Tibial nerve (tissue), 4 donors: ENCODE results near the gene LIMS1. TPM values are rescaled to one million over a fixed set of nuclear protein-coding genes. Genes with fewer than 3 reads are reported as not detected.
"Not testable (repeated sequence)": the region's sequence is repeated elsewhere in the genome, so short reads cannot be mapped to it uniquely, and the experiment has no call there.

Experiments used
- DNase-seq, 2 donors: peaks; one replicate each; pipeline ENCODE4 v3.0.0-alpha.2; 2019; ENCODE audit warnings: low spot score in 2 of 2
- H3K27ac ChIP-seq, 4 donors: fragments of 200-600 bp; sonication (generic) in 3 of 4; one replicate each; pipeline ENCODE4 v1.5.1; 2017 to 2019; ENCODE audit warnings: mild to moderate bottlenecking in 1 of 4
- H3K27me3 ChIP-seq, 2 donors: fragments of 200-600 bp; sonication (generic) in 1 of 2; one replicate each; pipeline versions ENCODE4 v1.5.1 to v1.6.0; 2017 to 2019
- H3K36me3 ChIP-seq, 3 donors: fragments of 200-600 bp; sonication (generic); one replicate each; pipeline ENCODE4 v1.5.1; 2018 to 2019
- H3K4me1 ChIP-seq, 4 donors: fragments of 200-600 bp; sonication (generic) in 3 of 4; one replicate each; pipeline ENCODE4 v1.5.1; 2017 to 2019
- H3K4me3 ChIP-seq, 4 donors: fragments of 200-600 bp; sonication (generic) in 3 of 4; one replicate each; pipeline ENCODE4 v1.5.1; 2017 to 2019; ENCODE audit warnings: mild to moderate bottlenecking in 1 of 4, moderate library complexity in 1 of 4
- H3K9me3 ChIP-seq, 4 donors: fragments of 200-600 bp; sonication (generic) in 3 of 4; one replicate each; pipeline ENCODE4 v1.5.1; 2017 to 2019
- EP300 ChIP-seq, 2 donors: sonication (generic); formaldehyde crosslinking; IDR thresholded peaks; one replicate each; pipeline ENCODE4 v1.6.1; 2017; ENCODE audit warnings: antibody characterized with exemption in 2 of 2, mild to moderate bottlenecking in 1 of 2
- POLR2A ChIP-seq, 2 donors: fragments of 450-650 bp; IDR thresholded peaks; one replicate each; pipeline ENCODE4 v1.6.1; 2017; ENCODE audit warnings: antibody characterized with exemption in 2 of 2, mild to moderate bottlenecking in 2 of 2, moderate library complexity in 2 of 2
- WGBS, 2 donors: methylation state at CpG; one replicate each; pipeline ENCODE4 v1.1.5; 2018; 5-methylcytosine and 5-hydroxymethylcytosine counted together
- small RNA-seq: library from RNA; depleted of rRNA; stranded (forward); fragments of <200 nt; gene quantifications from one replicate; pipeline ENCODE3, GENCODE V24; 2016
- total RNA-seq, 4 donors: library from RNA; depleted of rRNA; stranded (reverse); fragments of >200 nt; gene quantifications; one replicate each; pipeline ENCODE4 v1.1.0, GENCODE V29; 2016
- TF ChIP-seq, protein P1 (sequence below), 5 experiments: fragments of 200-600 bp in 3 of 5; fragments of 450-650 bp in 2 of 5; sonication (generic) in 3 of 5; IDR thresholded peaks; one replicate each; pipeline ENCODE4 v1.5.1; 2016 to 2019; ENCODE audit warnings: antibody characterized with exemption in 5 of 5, mild to moderate bottlenecking in 3 of 5, moderate library complexity in 2 of 5

The LIMS1 gene
- total RNA-seq, 4 donors from 2014 or later: 33.7 to 86.3 (median 49.2) TPM

DNA sequence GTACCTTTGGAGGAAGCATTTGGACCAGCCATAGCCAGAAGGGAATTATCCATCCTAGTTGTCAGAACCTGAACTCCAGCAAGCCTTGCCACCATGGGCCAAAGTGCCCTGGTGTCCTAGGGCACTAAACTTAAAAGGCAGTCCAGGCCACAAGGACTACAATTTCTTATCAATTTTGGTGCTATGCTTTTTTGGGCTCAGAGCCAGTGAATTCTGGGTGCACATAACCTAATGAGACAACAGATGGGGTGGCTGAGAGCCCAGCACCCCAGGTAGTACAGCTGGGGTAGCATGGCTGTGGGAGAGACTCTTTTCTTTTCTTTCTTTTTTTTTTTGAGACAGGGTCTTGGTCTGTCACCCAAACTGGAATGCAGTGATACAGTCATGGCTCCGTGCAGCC lies 170.6 kb downstream of the LIMS1 start:
- no peaks in the 10 kb centered on the region for H3K27me3 ChIP-seq
- no peak overlapping the region for H3K27ac ChIP-seq
- TF ChIP-seq, protein P1, sequence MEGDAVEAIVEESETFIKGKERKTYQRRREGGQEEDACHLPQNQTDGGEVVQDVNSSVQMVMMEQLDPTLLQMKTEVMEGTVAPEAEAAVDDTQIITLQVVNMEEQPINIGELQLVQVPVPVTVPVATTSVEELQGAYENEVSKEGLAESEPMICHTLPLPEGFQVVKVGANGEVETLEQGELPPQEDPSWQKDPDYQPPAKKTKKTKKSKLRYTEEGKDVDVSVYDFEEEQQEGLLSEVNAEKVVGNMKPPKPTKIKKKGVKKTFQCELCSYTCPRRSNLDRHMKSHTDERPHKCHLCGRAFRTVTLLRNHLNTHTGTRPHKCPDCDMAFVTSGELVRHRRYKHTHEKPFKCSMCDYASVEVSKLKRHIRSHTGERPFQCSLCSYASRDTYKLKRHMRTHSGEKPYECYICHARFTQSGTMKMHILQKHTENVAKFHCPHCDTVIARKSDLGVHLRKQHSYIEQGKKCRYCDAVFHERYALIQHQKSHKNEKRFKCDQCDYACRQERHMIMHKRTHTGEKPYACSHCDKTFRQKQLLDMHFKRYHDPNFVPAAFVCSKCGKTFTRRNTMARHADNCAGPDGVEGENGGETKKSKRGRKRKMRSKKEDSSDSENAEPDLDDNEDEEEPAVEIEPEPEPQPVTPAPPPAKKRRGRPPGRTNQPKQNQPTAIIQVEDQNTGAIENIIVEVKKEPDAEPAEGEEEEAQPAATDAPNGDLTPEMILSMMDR (IDR thresholded peaks at IDR 0.05): no peak
- TF ChIP-seq EP300 (IDR thresholded peaks at IDR 0.05): no peak
- no peak for TF ChIP-seq POLR2A (IDR thresholded peaks at IDR 0.05)
- H3K9me3 ChIP-seq: peaks cover 0 to 32% (median 0%) of the 10 kb centered on the region in 4 donors
- no peaks in the 10 kb centered on the region for H3K4me1 ChIP-seq
- no peaks in the 10 kb centered on the region for H3K36me3 ChIP-seq
- 90 to 91% methylated on average over 1 of the region's 1 CpG for WGBS, 2 donors
- no peak for DNase-seq
- no peak overlapping the region for H3K4me3 ChIP-seq

DNA sequence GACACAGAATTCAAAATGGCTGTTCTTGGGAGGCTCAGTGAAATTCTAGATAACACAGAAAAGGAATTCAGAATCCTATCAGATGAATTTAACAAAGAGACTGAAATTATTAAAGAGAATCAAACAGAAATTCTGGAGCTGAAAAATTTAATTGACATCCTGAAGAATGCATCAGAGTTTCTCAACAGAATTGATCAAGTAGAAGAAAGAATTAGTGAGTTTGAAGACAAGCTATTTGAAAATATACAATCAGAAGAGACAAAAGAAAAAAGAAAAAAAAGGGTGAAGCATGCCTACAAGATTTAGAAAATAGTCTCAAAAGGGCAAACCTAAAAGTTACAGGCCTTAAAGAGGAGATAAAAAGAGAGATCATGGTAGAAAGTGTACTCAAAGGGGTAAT lies 173.0 kb downstream of the LIMS1 start:
- Histone ChIP-seq H3K4me1 (no peaks in the 10 kb centered on the region), H3K36me3 (no peaks in the 10 kb centered on the region)

DNA sequence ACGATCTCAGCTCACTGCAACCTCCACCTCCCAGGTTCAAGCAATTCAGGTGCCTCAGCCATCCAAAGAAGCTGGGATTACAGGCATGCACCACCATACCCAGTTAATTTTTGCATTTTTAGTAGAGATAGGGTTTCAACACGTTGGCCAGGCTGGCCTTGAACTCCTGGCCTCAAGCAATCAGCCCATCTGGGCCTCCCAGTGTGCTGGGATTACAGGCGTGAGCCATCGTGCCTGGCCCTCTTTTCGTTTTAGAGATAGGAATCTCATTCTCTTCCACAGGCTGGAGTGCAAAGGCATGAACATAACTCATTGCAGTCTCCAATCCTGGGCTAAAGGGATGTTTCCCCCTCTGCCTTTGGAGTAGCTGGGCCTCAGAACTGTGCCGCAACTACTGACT lies 182.7 kb downstream of the LIMS1 start:
- H3K4me1 ChIP-seq: peaks cover 0 to 21% (median 6%) of the 10 kb centered on the region in 4 donors
- WGBS, 2 donors: 73 to 80% methylated on average over 6 of the region's 6 CpGs
- H3K4me3 ChIP-seq, H3K27ac ChIP-seq, H3K27me3 ChIP-seq, DNase-seq, H3K9me3 ChIP-seq, H3K36me3 ChIP-seq: not testable (repeated sequence)

More for the DNA sequence above, 173.0 kb downstream of the LIMS1 start:
- peaks cover 0 to 34% (median 0%) of the 10 kb centered on the region in 4 donors for H3K9me3 ChIP-seq
- no peaks in the 10 kb centered on the region for H3K27me3 ChIP-seq
- H3K27ac ChIP-seq: no peak overlapping the region
- TF ChIP-seq POLR2A (IDR thresholded peaks at IDR 0.05): no peak
- TF ChIP-seq, protein P1 (IDR thresholded peaks at IDR 0.05): no peak
- no peak overlapping the region for H3K4me3 ChIP-seq
- no peak for DNase-seq

DNA sequence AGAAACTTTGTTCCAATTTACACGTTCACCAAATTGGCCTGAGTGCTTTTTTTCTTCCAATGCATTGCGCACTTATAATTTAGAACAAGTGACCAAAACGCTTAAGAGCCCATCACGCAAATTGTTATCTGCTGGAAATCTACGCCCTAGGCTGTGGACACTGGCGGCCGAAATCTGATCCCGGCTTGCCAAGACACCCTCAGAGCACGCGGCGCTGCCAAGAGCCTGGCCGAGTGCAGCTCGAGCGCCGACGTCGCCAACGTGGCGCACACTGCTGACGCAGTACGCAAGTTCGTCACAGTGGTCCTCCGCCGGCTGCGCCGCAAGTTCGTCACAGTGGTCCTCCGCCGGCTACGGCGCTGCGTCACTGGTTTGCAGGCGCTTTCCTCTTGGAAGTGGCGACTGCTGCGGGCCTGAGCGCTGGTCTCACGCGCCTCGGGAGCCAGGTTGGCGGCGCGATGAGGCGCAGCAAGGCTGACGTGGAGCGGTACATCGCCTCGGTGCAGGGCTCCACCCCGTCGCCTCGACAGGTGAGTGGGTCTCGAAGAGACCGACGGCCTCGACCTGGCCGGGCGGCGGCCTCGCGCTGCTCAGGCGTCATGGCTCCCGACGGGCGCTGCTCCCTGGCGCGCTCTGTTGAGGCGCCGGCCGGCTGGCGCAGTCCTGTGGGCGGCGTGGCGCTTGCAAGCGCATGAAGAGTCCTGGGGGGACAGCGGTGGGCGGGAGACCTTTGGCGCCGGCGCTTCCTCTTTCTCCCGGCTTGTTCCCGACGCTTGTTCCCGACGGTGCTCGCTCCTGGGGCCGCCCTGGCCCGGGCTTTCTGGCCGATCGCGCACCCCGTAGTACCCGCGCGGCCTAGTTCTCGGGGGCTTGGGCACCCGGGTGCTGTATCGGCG lies 185.1 kb downstream of the LIMS1 start, which contains the start of gene RANBP2:
Gene RANBP2, plus strand, starts transcription at position 334 of the 896 bp plus-strand sequence. Its CDS starts 125 bp downstream, at position 459.
- Histone ChIP-seq H3K4me3 (peak within 1 kb of the TSS; percentile 60 to 97 (median 92)), H3K27ac (peak within 1 kb of the TSS; percentile 89 to 99 (median 96)), H3K4me1 (peaks cover 0 to 24% (median 6%) of the 10 kb centered on the region in 4 donors), H3K27me3 (no peaks in the 10 kb centered on the region), H3K9me3 (no peaks in the 10 kb centered on the region), H3K36me3 (no peaks in the 10 kb centered on the region)
- 0 to 1% methylated on average over 12 to 37 of the region's 97 CpGs for WGBS, 2 donors
- TF ChIP-seq, protein P1 (IDR thresholded peaks at IDR 0.05): peak in 2 of 5 experiments; percentile 18 to 30
- TF ChIP-seq POLR2A (IDR thresholded peaks at IDR 0.05) (peak; percentile 92 to 94), EP300 (IDR thresholded peaks at IDR 0.05) (peak; percentile 89 to 99)
- peak; percentile 84 to 85 for DNase-seq

DNA sequence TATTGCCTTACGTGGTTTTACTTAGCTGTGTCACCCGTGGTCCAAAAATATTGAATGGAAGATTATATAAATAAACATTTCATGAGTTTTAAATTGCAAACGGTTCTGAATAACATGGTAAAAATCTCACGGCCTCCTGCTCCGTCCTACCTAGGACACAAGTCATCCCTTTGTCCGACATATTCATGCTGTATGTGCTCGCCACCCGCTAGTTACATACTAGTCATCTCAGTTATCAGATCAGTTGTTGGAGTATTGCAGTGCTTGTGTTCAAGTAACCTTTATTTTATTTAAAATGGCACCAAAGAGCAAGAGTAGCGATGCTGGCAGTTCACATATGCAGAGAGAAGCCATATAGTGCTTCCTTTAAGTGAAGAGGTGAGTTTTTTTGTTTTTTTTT lies 191.8 kb downstream of the LIMS1 start:
- WGBS, 2 donors: 73 to 80% methylated on average over 9 of the region's 9 CpGs
- not testable (repeated sequence) for H3K9me3 ChIP-seq, H3K27ac ChIP-seq, DNase-seq, H3K4me3 ChIP-seq, H3K27me3 ChIP-seq, H3K36me3 ChIP-seq
- peaks cover 0 to 36% (median under 1%) of the 10 kb centered on the region in 4 donors for H3K4me1 ChIP-seq

DNA sequence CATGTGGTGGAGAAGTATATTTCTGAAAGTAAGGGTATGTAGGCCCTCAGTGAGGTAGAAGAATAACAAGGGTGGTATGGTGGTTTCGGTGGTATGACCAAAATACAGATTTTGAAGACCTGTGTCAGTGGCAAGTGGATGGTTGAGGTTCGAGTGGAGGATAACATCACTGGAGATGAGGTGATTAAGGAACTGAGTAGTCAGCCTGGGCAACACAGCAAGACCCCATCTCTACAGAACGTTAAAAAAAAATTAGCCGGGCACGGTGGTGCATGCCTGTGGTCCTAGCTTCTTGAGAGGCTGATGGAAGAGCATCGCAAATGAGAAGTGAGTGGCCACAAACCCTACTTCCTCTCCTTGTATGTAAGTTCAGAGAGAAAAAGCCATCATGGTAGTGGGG lies 200.4 kb downstream of the LIMS1 start:
- DNase-seq, H3K4me1 ChIP-seq: not testable (repeated sequence)
- WGBS, 2 donors: 96 to 97% methylated on average over 6 of the region's 6 CpGs

More for the DNA sequence above, 200.4 kb downstream of the LIMS1 start:
- peaks cover 0 to 46% (median 6%) of the 10 kb centered on the region in 3 donors for H3K36me3 ChIP-seq
- not testable (repeated sequence) for H3K27me3 ChIP-seq, H3K9me3 ChIP-seq, H3K4me3 ChIP-seq, H3K27ac ChIP-seq

Small RNA genes within 50 kb of the gene (small RNA-seq; reads per million reads assigned to genes)
- gene AC010095.1: not detected

Other genes starting within 250 kb of the LIMS1 start
- gene SULT1C2, start 245.6 kb upstream of the LIMS1 start, total RNA-seq: 1 to 10 TPM in 2 of 4 donors, not detected in 2; 1.3 to 2.0 TPM
- 1 to 10 TPM; 1.7 to 5.7 (median 3.1) TPM for gene SULT1C4, start 156.5 kb upstream of the LIMS1 start, total RNA-seq
- gene GCC2, start 85.3 kb upstream of the LIMS1 start, total RNA-seq: 10 to 100 TPM; 36.6 to 57.7 (median 43.0) TPM
- gene RANBP2, start 185.0 kb downstream of the LIMS1 start, total RNA-seq: 10 to 100 TPM; 47.4 to 72.8 (median 61.5) TPM